GM19193 (cell line): Measurements from ENCODE around the gene R3HDM2.

ENCODE experiments used
- POLR2A ChIP-seq: IDR thresholded peaks from 4 replicates; pipeline ENCODE4 v1.6.1; 2011; ENCODE audit not compliant: insufficient read depth, insufficient read length; ENCODE audit errors: extremely low read depth

The R3HDM2 gene

DNA sequence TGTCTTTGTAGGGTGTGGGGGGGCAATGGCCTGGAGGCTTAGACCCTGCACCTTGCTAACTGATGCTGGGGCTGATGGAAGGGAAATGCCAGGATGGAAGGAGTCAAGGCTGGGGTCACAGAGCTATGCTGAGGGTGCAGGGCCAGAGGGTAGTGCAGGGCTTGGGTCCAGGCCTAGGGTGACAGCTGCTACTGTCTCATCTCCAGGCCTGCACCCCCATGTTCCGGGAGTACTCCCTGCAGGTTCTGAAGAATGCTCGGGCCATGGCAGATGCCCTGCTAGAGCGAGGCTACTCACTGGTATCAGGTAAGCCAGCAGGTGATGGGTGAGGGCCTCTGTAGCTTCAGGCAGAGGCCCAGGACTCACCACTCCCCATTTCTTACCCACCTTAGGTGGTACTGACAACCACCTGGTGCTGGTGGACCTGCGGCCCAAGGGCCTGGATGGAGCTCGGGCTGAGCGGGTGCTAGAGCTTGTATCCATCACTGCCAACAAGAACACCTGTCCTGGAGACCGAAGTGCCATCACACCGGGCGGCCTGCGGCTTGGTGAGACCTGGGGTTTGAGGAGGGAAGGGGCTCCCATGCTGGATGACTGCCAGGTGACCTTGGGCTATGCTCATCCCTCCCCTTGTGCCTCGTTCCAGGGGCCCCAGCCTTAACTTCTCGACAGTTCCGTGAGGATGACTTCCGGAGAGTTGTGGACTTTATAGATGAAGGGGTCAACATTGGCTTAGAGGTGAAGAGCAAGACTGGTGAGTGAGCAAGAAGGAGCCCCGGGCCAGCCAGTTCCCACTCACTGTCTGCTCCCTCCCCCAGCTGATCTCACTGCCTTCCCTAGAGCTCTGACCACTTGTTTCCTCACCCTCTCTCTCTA, 197.2 kb downstream of the R3HDM2 start:
- no peak for TF ChIP-seq POLR2A

DNA sequence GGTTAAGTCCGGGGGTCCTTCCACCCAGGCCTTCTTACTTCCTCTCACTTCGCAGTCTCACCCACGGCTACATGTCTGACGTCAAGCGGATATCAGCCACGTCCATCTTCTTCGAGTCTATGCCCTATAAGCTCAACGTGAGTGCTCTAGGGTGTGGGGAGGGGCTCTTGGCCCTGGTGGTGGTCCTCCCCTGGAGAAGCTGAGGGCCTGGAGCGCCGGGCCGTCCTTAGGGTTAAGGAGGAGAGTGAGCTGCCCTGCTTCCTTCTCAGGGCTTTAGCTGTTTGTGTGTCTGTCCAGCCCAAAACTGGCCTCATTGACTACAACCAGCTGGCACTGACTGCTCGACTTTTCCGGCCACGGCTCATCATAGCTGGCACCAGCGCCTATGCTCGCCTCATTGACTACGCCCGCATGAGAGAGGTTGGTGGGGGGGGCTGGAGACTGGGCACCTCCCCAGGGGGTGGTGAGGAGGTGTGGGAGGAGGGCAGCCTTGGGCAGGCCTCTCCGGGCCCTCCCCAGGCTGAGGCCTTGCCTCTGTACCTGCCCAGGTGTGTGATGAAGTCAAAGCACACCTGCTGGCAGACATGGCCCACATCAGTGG, 198.6 kb downstream of the R3HDM2 start:
- no peak for TF ChIP-seq POLR2A

DNA sequence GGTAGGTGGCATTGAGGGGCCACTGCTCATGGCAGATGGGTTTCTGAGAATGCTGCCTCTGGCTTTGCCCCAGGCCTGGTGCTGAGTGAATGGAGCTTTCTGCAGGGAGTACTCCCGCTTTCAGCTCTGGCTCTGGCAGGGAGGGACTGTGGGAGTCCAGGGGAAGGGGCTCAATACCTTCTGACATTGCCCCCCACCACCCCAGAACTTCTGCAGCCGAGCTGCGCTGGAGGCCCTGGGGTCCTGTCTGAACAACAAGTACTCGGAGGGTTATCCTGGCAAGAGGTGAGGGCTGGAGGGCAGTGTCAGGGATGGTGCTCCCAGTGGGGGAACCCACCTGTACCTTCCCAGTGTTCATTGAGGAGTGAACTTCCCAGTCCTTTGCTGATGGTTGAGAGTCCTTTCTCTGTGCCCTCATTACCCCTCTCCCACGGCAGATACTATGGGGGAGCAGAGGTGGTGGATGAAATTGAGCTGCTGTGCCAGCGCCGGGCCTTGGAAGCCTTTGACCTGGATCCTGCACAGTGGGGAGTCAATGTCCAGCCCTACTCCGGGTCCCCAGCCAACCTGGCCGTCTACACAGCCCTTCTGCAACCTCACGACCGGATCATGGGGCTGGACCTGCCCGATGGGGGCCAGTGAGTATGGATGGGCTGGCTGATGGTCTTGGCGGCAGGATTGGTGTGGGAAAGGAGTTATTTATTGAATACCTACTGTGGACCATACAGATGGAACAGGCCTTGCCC, 199.4 kb downstream of the R3HDM2 start:
- TF ChIP-seq POLR2A: no peak

DNA sequence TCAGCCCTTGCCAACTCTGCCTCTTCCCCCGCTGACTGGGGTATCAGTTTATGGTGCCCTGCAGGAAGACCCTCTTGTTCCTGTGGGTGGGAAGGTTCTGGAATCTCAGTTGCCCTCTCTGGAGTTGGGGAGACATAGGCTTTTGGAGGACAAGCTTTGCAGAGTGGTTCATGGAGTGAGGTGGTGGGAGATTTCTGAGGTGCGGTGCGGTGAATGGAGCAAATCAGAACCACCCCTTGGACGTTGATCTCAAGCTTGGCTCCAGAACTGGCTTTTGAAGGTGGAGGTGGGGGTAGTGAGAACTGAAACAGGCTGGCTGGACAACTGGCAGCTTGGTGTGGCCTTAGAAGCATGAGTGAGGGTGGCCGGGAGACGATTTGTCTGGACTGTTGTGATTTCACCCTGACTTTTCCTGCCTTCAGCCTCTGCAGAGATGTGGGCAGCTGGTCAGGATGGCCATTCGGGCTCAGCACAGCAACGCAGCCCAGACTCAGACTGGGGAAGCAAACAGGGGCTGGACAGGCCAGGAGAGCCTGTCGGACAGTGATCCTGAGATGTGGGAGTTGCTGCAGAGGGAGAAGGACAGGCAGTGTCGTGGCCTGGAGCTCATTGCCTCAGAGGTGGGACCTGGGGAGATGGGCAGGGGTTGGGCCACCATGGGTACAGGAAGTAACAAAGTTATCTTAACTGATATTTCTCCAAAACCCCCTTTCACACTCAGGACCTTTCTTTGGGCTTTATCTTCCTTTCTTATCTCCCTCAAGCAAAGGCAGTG, 200.3 kb downstream of the R3HDM2 start:
- TF ChIP-seq POLR2A: no peak

DNA sequence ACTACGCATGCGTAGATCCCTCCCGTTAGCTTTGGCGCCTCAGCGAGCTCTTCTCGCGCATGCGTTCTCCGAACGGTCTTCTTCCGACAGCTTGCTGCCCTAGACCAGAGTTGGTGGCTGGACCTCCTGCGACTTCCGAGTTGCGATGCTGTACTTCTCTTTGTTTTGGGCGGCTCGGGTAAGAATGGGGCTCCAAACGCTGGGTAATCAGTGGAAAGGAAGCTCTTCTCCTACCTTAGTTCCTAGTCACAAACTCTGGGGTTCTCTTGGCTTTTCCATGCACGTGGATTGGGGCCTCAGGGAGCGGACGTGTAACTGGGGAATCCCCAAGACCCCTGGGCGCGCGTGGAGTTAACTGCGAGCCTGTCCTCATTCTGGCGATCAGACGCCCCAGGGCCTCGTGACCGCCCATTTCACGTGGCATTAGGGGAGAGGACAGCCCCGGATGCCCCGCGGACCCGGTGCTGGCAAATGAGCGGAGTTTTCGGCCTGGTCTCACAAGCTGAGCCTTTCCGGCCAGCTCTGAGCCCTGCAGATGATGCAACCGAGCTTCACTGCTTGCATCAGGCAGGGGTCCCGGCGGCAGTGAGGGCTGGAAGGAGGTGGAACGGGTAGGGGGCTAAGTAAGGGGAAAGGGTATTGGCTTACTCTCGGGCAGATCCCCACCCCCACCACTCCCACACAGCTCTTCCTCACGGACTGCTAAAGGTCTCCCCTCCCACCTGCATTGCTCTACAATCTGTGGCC, 201.0 kb downstream of the R3HDM2 start, which contains the start of gene SHMT2:
SHMT2 (plus strand) TSS at position 78 of the 747 bp plus-strand sequence; CDS start at position 146, 68 bp downstream.
- TF ChIP-seq POLR2A: peak; percentile 78

DNA sequence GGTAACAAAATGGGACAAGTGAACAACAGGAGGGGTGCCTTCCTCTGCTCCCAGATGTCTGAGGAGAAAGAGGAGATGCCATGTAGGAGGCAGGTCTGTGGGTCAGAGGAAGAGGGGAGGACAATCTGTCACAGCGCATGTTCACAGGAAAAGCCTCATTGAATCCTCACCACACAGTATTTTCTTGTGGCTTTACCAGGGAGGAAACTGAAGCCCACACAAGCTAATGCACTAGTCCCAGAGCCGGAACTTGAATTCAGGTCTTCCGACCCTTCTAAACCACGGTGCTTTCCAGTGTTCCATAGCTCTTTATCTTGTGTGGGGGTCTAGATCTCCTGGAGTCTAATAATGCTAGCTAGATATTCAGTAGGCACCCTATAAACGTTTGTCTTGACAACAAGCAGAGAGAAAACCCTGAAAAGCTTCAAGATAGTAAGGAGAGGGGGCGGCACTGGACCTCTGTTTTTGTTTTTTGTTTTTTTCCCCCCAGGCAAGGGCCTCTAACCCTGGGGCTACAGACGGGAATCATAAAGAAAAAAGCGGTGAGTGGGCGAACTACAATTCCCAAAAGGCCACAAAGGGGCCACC, 201.7 kb downstream of the R3HDM2 start:
- no peak for TF ChIP-seq POLR2A

DNA sequence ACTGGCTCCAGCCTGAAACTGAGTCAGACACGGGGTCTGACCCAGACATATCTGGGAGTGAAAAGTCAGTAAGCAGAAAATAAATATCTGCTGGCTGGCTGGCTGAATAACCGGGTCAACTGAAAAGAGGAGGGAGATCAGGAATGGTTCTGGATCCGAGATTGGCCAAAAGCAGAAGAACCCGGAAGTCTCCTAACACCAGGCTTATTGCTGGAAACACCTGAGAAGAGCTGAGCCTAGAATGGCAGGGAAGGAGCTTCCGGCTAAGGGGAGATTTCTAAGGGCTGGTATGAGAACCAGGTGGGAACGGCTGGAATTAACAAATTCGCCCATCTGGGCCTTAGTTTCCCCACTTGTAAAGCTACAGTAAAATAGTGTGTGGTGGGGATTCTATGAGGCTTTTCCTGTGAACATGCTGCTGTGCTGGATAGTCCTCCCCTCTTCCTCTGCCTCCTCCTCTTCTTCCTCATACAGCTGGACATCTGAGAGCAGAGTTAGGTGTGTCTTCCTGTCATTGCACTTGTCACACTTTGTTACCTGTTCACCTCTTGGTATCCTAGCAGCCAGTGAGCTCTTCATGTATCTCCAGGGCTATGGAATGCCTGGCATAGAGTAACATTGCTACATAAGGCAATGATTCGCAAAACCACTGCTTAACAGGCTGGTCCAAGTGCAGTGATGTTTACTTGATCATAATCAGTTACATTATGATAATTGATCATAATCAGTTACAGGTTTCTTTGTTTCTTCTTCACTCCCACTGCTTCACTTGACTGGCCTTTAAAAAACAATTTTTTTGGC, 203.3 kb downstream of the R3HDM2 start:
- TF ChIP-seq POLR2A: no peak

DNA sequence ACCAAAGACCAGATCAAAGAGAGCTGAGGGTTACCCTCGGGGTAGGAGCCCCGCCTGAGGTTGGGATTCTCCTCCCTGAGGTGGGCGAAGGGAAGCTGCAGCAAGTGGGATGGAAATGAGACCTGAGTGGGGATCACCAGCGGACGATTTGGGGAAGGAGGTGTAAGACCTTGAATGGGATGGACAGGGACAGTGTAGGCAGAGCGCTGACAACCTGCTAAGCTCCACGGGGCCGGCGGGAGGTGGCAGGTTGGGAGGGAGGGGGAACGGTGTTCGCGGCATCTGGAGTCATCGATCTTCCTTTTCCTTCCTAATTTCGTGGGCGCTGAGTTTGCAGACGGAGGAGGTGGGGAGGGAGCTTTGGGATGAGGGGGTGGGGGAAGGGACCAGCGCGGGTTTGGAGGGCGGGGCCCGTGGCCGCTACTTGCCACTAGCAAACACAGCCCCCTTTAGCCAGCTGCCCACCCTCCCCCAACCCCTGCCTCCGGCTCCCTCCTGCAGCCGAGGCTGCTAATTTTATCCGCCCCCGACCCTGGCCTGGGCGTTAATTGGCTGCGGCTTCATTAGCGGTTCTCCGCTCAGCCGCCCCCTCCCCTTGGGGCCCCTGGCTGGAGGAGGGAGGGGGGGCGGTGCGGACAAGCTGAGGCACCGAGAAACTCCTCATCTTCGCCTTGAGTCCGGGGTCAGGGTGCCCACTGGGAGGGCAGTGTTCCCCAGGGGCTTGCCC, 204.1 kb downstream of the R3HDM2 start:
- no peak for TF ChIP-seq POLR2A

DNA sequence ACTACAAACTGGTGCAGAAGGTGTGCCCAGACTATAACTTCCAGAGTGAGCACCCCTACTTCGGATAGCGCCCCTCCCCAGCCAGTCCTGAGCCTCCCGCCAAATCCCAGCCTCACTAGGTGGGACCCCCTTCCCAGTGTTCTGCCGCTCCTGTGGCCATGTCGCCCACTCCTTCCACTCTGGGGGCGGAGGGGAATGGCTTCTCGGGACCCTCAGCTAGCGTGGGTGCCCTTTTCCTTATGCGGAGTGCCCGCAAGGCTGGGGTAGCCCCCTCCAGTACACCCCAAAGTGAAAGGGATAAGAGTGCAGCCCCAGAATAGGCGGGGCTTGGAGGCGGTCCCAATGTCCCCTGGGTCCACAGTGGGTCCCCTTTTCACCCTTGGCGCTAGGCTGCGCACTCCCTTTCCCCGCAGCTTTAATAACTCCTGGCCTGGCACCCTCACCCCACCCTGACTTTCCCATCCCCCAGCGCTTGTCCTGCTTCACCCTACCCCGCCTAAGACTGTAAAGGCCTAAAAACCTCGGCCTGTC, 205.1 kb downstream of the R3HDM2 start:
- TF ChIP-seq POLR2A: no peak

DNA sequence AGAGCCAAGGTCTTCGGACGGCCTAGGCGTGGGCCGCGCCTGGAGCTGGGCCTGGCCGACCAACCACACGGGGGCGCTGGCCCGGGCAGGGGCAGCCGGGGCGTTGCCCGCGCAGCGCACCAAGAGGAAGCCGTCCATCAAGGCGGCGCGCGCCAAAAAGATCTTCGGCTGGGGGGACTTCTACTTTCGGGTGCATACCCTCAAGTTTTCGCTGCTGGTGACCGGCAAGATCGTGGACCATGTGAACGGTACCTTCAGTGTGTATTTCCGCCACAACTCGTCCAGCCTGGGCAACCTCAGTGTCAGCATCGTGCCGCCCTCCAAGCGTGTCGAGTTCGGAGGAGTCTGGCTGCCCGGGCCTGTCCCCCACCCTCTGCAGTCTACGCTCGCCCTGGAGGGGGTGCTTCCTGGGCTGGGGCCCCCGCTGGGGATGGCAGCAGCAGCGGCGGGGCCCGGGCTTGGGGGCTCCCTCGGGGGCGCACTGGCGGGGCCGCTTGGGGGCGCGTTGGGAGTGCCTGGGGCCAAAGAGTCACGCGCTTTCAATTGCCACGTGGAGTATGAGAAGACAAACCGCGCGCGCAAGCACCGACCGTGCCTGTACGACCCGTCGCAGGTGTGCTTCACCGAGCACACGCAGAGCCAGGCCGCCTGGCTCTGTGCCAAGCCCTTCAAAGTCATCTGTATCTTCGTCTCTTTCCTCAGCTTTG, 205.7 kb downstream of the R3HDM2 start:
- TF ChIP-seq POLR2A: no peak

DNA sequence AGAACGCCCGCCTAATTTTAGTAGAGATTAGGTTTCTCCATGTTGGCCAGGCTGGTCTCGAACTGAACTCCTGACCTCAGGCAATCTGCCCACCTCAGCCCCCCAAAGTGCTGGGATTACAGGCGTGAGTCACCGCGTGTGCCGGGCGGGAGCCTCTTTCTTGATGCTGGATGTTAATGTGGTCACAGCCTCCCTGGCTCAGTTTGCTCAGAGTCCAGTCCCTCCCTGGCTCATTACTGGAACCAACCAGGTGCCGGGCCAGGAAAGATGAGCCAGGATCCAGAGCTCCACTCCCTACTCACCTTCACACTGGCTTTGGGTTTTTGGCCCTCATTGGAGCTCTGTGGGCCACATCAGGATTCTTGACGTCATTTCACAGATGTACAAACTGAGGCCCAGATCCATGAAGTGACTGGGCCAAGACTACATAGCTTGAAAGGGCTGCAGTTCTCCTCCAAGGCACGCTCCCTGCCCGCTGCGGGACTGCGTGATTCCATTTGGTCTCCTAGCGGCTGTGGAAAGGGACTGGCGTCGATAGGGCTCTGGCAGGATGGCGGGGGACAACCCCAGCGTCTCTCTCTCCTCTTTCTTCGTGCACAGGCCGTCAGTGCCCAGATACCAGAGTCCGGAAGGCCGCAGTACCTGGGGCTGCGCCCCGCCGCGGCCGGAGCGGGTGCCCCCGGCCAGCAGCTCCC, 206.4 kb downstream of the R3HDM2 start:
- TF ChIP-seq POLR2A: no peak
